PC-9 (cell line): ENCODE results near the gene TSG101. TPM values are rescaled to one million over a fixed set of nuclear protein-coding genes. Genes with fewer than 3 reads are reported as not detected.

Source experiments
- BruUV-seq: library from RNA; stranded (reverse); fragments of 400-500 nt; replicated peaks from 2 replicates; lab custom pipeline; 2021; lab: Mats Ljungman, UMichigan
- CTCF ChIA-PET: fragments of 300-600 bp; sonication (Branson Sonifier 250); formaldehyde crosslinking; loops from one replicate; lab custom pipeline; 2022; ENCODE audit warnings: antibody characterized with exemption; lab: Charles Lee
- POLR2A ChIA-PET: fragments of 300-600 bp; sonication (Branson Sonifier 250); formaldehyde crosslinking; loops from one replicate; lab custom pipeline; 2022; ENCODE audit warnings: antibody characterized with exemption; ENCODE audit not compliant: unreplicated experiment; lab: Charles Lee
- DNase-seq, 2 experiments: peaks; one replicate each; pipeline versions ENCODE4 v3.0.0 to v3.0.0-alpha.2; 2015 to 2022; ENCODE audit warnings: mixed read lengths in 1 of 2
- H2AFZ ChIP-seq: fragments of 200-600 bp; sonication (generic); 2 replicates; pipeline ENCODE4 v1.8.1; 2017; ENCODE audit warnings: antibody characterized with exemption
- H3F3A ChIP-seq: fragments of 200-600 bp; sonication (generic); 2 replicates; pipeline ENCODE4 v1.8.1; 2017; ENCODE audit warnings: antibody characterized with exemption, mild to moderate bottlenecking, low read depth; ENCODE audit not compliant: insufficient read depth
- H3K27ac ChIP-seq: fragments of 200-600 bp; sonication (generic); 2 replicates; pipeline ENCODE4 v1.6.1; 2016; ENCODE audit warnings: mixed run types
- H3K27me3 ChIP-seq: fragments of 200-600 bp; sonication (generic); 2 replicates; pipeline ENCODE4 v1.6.1; 2016; ENCODE audit warnings: low read depth, mixed run types; ENCODE audit not compliant: insufficient read depth
- H3K36me3 ChIP-seq: fragments of 200-600 bp; sonication (generic); 2 replicates; pipeline ENCODE4 v1.6.1; 2016; ENCODE audit warnings: low read depth, mixed run types
- H3K4me1 ChIP-seq: fragments of 200-600 bp; sonication (generic); replicated peaks from 2 replicates; pipeline ENCODE4 v1.6.1; 2016; ENCODE audit warnings: mixed run types; ENCODE audit not compliant: insufficient read depth
- H3K4me2 ChIP-seq: fragments of 200-600 bp; sonication (generic); 2 replicates; pipeline ENCODE4 v1.6.1; 2017; ENCODE audit warnings: mixed run types
- H3K4me3 ChIP-seq: fragments of 200-600 bp; sonication (generic); 2 replicates; pipeline ENCODE4 v1.6.1; 2016; ENCODE audit warnings: mixed run types
- H3K79me2 ChIP-seq: fragments of 200-600 bp; sonication (generic); 2 replicates; pipeline ENCODE4 v1.6.1; 2017; ENCODE audit warnings: low read depth, mixed run types
- H3K9me2 ChIP-seq: fragments of 200-600 bp; sonication (generic); 2 replicates; pipeline ENCODE4 v1.8.1; 2017; ENCODE audit warnings: mild to moderate bottlenecking; ENCODE audit not compliant: insufficient read depth
- H3K9me3 ChIP-seq: fragments of 200-600 bp; sonication (generic); 2 replicates; pipeline ENCODE4 v1.8.1; 2016; ENCODE audit warnings: low read depth; ENCODE audit not compliant: insufficient read depth
- H4K20me1 ChIP-seq: fragments of 200-600 bp; sonication (generic); 2 replicates; pipeline ENCODE4 v1.8.1; 2017; ENCODE audit not compliant: insufficient read depth
- CTCF ChIP-seq: fragments of 200-600 bp; sonication (generic); conservative IDR thresholded peaks from 2 replicates; pipeline ENCODE4 v1.6.1; 2017; ENCODE audit warnings: mixed run types, antibody characterized with exemption, mild to moderate bottlenecking, moderate library complexity
- EZH2 ChIP-seq: fragments of 200-600 bp; sonication (generic); IDR thresholded peaks from 2 replicates; pipeline ENCODE4 v1.8.0; 2017; ENCODE audit warnings: antibody characterized with exemption, low read depth
- intact Hi-C: fragments of 100-400 bp; cut with micrococcal nuclease; formaldehyde crosslinking; loops from one replicate; pipeline ENCODE4 v1.10.0; 2022; ENCODE audit not compliant: unreplicated experiment
- total RNA-seq: library from RNA; stranded (reverse); gene quantifications from 2 replicates; pipeline ENCODE4 v1.2.3, GENCODE V29; 2021

TSG101 gene
- total RNA-seq, 1 experiment from 2014 or later: 97.1 TPM

- 0 out of 2 replicates have a peak, but pooled peaks cover 8% of the 10 kb centered on the region for H3K36me3 ChIP-seq
- H4K20me1 ChIP-seq: no peaks in the 10 kb centered on the region
- no peak overlapping the region for H3K4me3 ChIP-seq
- no peak overlapping the region for H2AFZ ChIP-seq
- H3K27me3 ChIP-seq: no peaks in the 10 kb centered on the region
- DNase-seq: no peak
- H3F3A ChIP-seq: 0 out of 2 replicates have a peak, but pooled peaks cover 3% of the 10 kb centered on the region
- no peaks in the 10 kb centered on the region for H3K79me2 ChIP-seq
- H3K4me2 ChIP-seq: no peak overlapping the region
- TF ChIP-seq CTCF (no peak), EZH2 (no peak)
- H3K9me3 ChIP-seq: no peaks in the 10 kb centered on the region
- ChIA-PET CTCF (no interaction called here), POLR2A (no interaction called here)
- H3K27ac ChIP-seq: no peak overlapping the region
- no peaks in the 10 kb centered on the region for H3K9me2 ChIP-seq
- no peaks in the 10 kb centered on the region for H3K4me1 ChIP-seq
- BruUV-seq: no TSS peak
- intact Hi-C loops: no loop called here
Observed at GRCh38 chr11:18563090-18563730, 36.5 kb upstream of the TSG101 start.

- no peaks in the 10 kb centered on the region; the same call in 1 of the 2 replicates for H3F3A ChIP-seq
- ChIA-PET POLR2A (no interaction called here), CTCF (no interaction called here)
- H3K79me2 ChIP-seq: no peaks in the 10 kb centered on the region
- H3K36me3 ChIP-seq: 0 out of 2 replicates have a peak, but pooled peaks cover 19% of the 10 kb centered on the region
- H4K20me1 ChIP-seq: no peaks in the 10 kb centered on the region
- intact Hi-C loops: no loop called here
- no peak for TF ChIP-seq EZH2
- no peak for TF ChIP-seq CTCF
- no peak overlapping the region for H2AFZ ChIP-seq
- no peak for DNase-seq
- H3K27ac ChIP-seq: no peak overlapping the region
- H3K4me2 ChIP-seq: no peak overlapping the region
- H3K4me1 ChIP-seq: no peaks in the 10 kb centered on the region
- H3K9me2 ChIP-seq: no peaks in the 10 kb centered on the region
- no peaks in the 10 kb centered on the region for H3K27me3 ChIP-seq
- BruUV-seq: no TSS peak
- no peak overlapping the region for H3K4me3 ChIP-seq
- H3K9me3 ChIP-seq: no peaks in the 10 kb centered on the region
Observed at GRCh38 chr11:18548001-18548400, 21.3 kb upstream of the TSG101 start.

- Histone ChIP-seq H3F3A (peaks cover 10% of the 10 kb centered on the region; the same call in 1 of the 2 replicates), H3K27ac (no peak overlapping the region), H3K4me2 (no peak overlapping the region), H3K27me3 (no peaks in the 10 kb centered on the region), H3K4me3 (no peak overlapping the region), H2AFZ (no peak overlapping the region), H3K36me3 (0 out of 2 replicates have a peak, but pooled peaks cover 4% of the 10 kb centered on the region), H3K4me1 (no peaks in the 10 kb centered on the region), H3K9me3 (no peaks in the 10 kb centered on the region), H3K79me2 (no peaks in the 10 kb centered on the region), H3K9me2 (no peaks in the 10 kb centered on the region), H4K20me1 (no peaks in the 10 kb centered on the region; the same call in 1 of the 2 replicates)
- peak in 1 of 2 experiments; percentile 51 for DNase-seq
- intact Hi-C loops: loop anchor here (2.0 kb wide), 1 partner anchor 192 kb away; no protein-coding TSS in a partner anchor
- CTCF ChIA-PET: interaction anchor here (0.6 to 1.1 kb wide), 6 partner anchors 45 to 225 kb away, joined by 3 to 11 read pairs (median 3); no protein-coding TSS in a partner anchor
- no TSS peak for BruUV-seq
- POLR2A ChIA-PET: interaction anchor here (0.6 to 0.8 kb wide), 3 partner anchors 13 to 450 kb away, joined by 3 to 6 read pairs (median 5); no protein-coding TSS in a partner anchor
- TF ChIP-seq CTCF: peak; percentile 78
- no peak for TF ChIP-seq EZH2
Observed at GRCh38 chr11:18540207-18541009, 13.7 kb upstream of the TSG101 start.
